ENCODE data around the gene CCDC110. TPM values are rescaled to one million over a fixed set of nuclear protein-coding genes. Genes with fewer than 3 reads are reported as not detected.

Gene CCDC110
- total and polyA plus RNA-seq, 2 of the 4 experiments (the other 2 are of a cell fraction) = 0.46 to 0.90 TPM

DNA sequence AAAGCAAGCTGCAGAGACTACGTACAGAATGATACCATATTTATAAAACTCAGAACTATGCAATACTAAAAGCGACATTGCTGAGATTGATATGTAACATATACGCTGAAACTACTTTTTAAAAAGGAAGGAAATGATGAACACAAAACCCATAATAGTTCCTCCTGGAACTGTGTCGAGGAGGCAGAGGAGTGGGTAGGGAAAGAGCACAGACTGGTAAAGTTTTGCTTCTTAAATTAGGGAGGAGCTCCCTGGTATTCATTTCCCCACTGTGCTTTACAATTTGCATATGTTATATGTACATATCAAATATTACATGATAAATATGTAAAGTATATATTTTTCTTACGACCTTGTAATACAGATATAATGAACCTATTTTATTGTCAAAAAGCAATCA is 59.7 kb downstream of the CCDC110 start:
- TF ChIP-seq, protein P1, sequence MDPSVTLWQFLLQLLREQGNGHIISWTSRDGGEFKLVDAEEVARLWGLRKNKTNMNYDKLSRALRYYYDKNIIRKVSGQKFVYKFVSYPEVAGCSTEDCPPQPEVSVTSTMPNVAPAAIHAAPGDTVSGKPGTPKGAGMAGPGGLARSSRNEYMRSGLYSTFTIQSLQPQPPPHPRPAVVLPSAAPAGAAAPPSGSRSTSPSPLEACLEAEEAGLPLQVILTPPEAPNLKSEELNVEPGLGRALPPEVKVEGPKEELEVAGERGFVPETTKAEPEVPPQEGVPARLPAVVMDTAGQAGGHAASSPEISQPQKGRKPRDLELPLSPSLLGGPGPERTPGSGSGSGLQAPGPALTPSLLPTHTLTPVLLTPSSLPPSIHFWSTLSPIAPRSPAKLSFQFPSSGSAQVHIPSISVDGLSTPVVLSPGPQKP (IDR thresholded peaks at IDR 0.05; ENCODE audit: borderline replicate concordance, low read depth, low read length) = no peak
- TF ChIP-seq NFE2L2 (IDR thresholded peaks at IDR 0.05; ENCODE audit: low read depth, low read length) = no peak
- TF ChIP-seq RFX5 (IDR thresholded peaks at IDR 0.05; ENCODE audit: low read depth, low read length) = no peak
- TF ChIP-seq MAZ (IDR thresholded peaks at IDR 0.05; ENCODE audit: borderline replicate concordance, low read depth, low read length) = no peak
- Histone ChIP-seq H2BK5ac (ENCODE audit: low read depth, low read length, poor library complexity, severe bottlenecking) (no peak overlapping the region), H3K56ac (ENCODE audit: extremely low read depth, insufficient read depth, low read length) (no peak overlapping the region), H3K36me3 (ENCODE audit: control insufficient read depth, insufficient read depth, low read length) (peaks cover 19% of the 10 kb centered on the region), H3K9me3 (ENCODE audit: control insufficient read depth, insufficient read depth, low read length) (peaks cover 3% of the 10 kb centered on the region), H4K8ac (ENCODE audit: low read depth in 2 of 2, low read length in 2 of 2) (no peak overlapping the region), H2AFZ (replicated peaks; ENCODE audit: low read length, poor library complexity) (no peak overlapping the region), H3K14ac (replicated peaks; ENCODE audit: low read depth, low read length) (no peak overlapping the region), H3K4me2 (ENCODE audit: low read depth, low read length) (no peak overlapping the region), H3K4me1 (ENCODE audit: control insufficient read depth, insufficient read depth, low read length) (0 out of 2 replicates have a peak, but pooled peaks cover 1% of the 10 kb centered on the region), H3K23ac (ENCODE audit: low read depth, low read length) (no peak overlapping the region), H3K27ac (ENCODE audit: insufficient read depth, low read length) (no peak overlapping the region), H2AK5ac (ENCODE audit: low read depth, low read length) (no peak overlapping the region), H2BK15ac (ENCODE audit: low read depth, low read length) (no peak overlapping the region), H3K18ac (ENCODE audit: low read depth, low read length) (no peak overlapping the region), H3K79me1 (ENCODE audit: low read depth in 1 of 2, low read length in 2 of 2) (peaks cover 0 to 3% of the 10 kb centered on the region in 2 experiments; a peak in 1 of 4 replicates), H3K9ac (ENCODE audit: low read depth, low read length) (no peak overlapping the region), H4K5ac (ENCODE audit: low read depth, low read length) (no peak overlapping the region), H2AK9ac (replicated peaks; ENCODE audit: low read depth, low read length, poor library complexity) (no peak overlapping the region), H3K4me3 (ENCODE audit: insufficient read depth, low read depth, low read length) (no peak overlapping the region), H4K20me1 (ENCODE audit: insufficient read depth, low read length) (no peaks in the 10 kb centered on the region), H4K91ac (ENCODE audit: insufficient read depth, low read depth, low read length) (no peak overlapping the region), H3K27me3 (ENCODE audit: control insufficient read depth, insufficient read depth, low read length) (no peaks in the 10 kb centered on the region), H3K4ac (ENCODE audit: low read depth, low read length) (no peak overlapping the region), H2BK120ac (ENCODE audit: low read depth, low read length) (no peak overlapping the region), H2BK20ac (ENCODE audit: low read depth, low read length) (no peak overlapping the region), H3K9me1 (ENCODE audit: insufficient read depth, low read length) (peaks cover 3% of the 10 kb centered on the region; the same call in 1 of the 2 replicates)
- dilution Hi-C loops (cut with HindIII; ENCODE audit: low sequenced_read_pairs, unreplicated experiment) = no loop called here
- no TSS peak for BruUV-seq (replicated peaks)
- intact Hi-C loops (cut with micrococcal nuclease) = no loop called here
- ATAC-seq (ENCODE audit: low read depth) (no peak), DNase-seq (no peak)
- in situ Hi-C loops (cut with MboI; ENCODE audit: low sequenced_read_pairs) = no loop called here
- ChIA-PET CTCF (no interaction called here), POLR2A (ENCODE audit: unreplicated experiment) (no interaction called here)
- no CpG with 5 or more reads among the region's 5 CpGs for WGBS, 2 experiments (ENCODE audit: extremely low coverage in 2 of 2, insufficient read length in 1 of 2)
